GM19397 (cell line): Measurements from ENCODE around the gene GABBR2.
"Not testable (repeated sequence)": the region's sequence is repeated elsewhere in the genome, so short reads cannot be mapped to it uniquely, and the experiment has no call there.

Source experiments
- ATAC-seq: cut with Tn5 transposase; IDR thresholded peaks from one replicate; pipeline ENCODE4 v1.9.1; 2021; ENCODE audit warnings: mild to moderate bottlenecking, moderate library complexity; ENCODE audit not compliant: unreplicated experiment

The GABBR2 gene

GRCh38 chr9:98520221-98520960 is 188.3 kb downstream of the GABBR2 start:
- no peak for ATAC-seq

GRCh38 chr9:98519641-98520040 is 189.1 kb downstream of the GABBR2 start:
- no peak for ATAC-seq

- ATAC-seq = no peak
These were observed 190.2 kb downstream of the GABBR2 start for GRCh38 chr9:98518556-98518955.

GRCh38 chr9:98517761-98518160 is 191.0 kb downstream of the GABBR2 start:
- no peak for ATAC-seq

- no peak for ATAC-seq
These were observed 191.7 kb downstream of the GABBR2 start for GRCh38 chr9:98516897-98517503.

DNA sequence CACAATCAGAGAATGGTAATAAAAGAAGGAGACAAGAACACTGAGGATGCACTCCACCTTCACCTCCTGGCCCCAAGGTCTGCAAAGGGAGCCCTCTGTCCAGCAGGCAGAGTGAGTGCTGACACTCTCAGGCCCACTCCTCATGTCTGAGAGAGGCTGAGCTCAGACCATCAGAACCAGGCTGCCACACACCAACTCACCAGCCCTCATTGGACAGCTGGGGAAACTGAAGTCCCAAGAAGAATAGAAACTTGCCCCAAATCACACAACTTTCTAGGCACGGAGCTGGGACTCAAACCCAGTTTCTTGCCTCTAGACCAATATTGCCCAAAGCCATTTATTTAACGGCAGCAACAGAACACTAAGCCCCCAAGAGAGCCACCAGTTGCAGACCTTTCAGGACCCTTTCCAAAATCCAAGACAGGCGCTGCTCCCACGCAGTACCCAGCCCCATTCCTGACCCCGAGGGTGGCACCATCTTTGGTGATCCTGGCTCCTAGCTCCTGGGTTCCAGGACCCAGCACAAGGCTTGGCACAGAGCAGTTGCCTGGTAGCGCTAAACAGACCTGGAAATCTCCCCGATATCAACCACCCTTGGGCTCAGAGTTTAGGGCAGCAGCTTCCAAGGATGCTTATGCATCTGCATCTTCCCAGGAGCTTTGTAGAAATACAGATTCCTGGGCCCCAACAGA is 192.4 kb downstream of the GABBR2 start:
- no peak for ATAC-seq

GRCh38 chr9:98515506-98516204 is 193.1 kb downstream of the GABBR2 start:
- no peak for ATAC-seq

DNA sequence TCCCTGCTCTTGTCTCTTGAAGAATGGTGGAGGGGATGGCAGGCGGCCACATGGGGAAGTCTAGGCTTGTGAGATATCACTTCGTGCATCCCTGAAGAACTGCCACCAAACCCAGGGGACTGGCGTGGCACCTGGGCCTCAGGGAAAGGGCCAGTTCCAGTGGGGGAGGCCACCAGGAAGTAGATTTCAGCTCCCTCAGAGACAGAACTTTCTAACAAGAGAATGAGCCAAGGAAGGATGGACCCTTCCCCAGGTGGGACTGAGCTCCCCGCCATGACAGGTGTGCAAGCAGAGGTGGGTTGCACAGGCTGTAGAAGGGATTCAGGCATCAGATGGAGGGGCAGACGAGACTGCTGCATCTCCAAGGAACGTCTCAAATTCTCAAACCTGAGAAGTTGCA is 193.9 kb downstream of the GABBR2 start:
- no peak for ATAC-seq

- not testable (repeated sequence) for ATAC-seq
These were observed 200.4 kb downstream of the GABBR2 start for GRCh38 chr9:98508217-98508919.

DNA sequence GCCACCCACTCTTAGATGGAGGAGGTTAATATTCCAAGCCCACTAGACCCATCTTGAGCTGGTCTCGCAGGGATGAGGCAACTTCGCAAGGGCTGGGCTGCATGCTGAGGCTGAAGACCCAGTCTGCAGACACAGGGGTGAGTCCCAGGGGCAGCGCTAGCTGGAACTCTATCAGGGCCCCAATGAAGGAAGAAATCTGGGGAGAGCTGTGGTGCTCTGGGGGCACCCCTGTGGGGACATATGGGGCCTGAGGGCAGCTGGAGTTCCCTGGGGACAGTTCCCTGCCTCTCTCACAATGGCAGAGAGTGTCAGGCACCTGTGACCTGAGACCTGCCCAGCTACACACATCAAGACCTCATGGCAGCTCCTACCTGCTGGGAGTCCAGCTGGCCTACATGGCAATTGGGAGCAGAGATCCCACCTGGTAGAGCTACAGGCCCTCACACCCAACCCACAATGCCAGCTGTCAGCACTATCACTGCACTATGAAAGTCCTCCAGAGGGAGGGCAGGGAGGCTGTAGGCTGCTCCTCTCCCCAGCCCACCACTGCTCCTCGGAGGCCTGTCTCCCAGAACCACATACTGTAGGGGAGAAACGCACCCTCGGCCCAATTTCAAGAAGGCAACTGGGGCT is 202.2 kb downstream of the GABBR2 start:
- no peak for ATAC-seq

- no peak for ATAC-seq
These were observed 204.1 kb downstream of the GABBR2 start for GRCh38 chr9:98504298-98505282.

- ATAC-seq = no peak
These were observed 204.9 kb downstream of the GABBR2 start for GRCh38 chr9:98503867-98504266.

- ATAC-seq = no peak
These were observed 205.8 kb downstream of the GABBR2 start for GRCh38 chr9:98502976-98503325.

DNA sequence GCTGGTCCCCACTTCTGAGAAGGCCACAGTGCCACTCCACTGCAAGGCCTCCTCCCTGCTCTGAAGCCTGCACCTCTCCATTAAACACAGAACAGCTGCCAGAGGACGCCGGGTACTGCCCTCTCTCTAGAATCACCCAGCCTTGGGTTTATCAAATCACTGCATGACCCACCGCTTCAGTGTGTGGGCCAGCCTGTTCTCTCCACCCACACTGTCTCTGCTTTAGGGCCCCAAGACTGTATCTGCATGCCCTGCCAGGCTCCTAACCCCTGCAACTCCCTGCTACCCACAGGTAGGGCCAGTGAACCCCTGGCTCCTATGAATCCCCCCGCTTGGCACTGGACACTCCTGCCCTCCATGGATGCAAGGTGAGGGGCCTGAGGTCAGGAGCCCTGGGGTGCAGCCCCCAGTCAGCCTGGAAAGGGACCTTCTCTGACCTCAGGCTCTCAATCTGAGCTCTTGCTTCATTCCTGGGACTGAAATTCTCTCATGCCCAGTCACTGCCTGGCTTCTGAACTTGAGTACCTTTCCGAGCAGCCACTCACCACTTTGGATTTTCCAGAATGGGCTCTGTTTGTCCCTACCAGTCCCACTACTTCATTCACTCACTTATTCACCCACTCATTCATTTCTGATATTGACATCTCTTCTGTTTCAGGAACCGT is 206.3 kb downstream of the GABBR2 start:
- ATAC-seq = no peak

GRCh38 chr9:98501819-98502218 is 206.9 kb downstream of the GABBR2 start:
- no peak for ATAC-seq

GRCh38 chr9:98501259-98501658 is 207.5 kb downstream of the GABBR2 start:
- ATAC-seq = not testable (repeated sequence)

- ATAC-seq = no peak
These were observed 208.3 kb downstream of the GABBR2 start for GRCh38 chr9:98500337-98500919.

GRCh38 chr9:98495530-98495929 is 213.2 kb downstream of the GABBR2 start:
- no peak for ATAC-seq
